GM18511 (cell line): ENCODE results near the gene IL11.
A peak's percentile ranks its signal among the peaks of the same experiment; 100 is the strongest.

Experiments used
- ATAC-seq: cut with Tn5 transposase; IDR thresholded peaks from one replicate; pipeline ENCODE4 v1.9.1; 2021; ENCODE audit warnings: mild to moderate bottlenecking, moderate library complexity; ENCODE audit not compliant: unreplicated experiment

Gene IL11

DNA sequence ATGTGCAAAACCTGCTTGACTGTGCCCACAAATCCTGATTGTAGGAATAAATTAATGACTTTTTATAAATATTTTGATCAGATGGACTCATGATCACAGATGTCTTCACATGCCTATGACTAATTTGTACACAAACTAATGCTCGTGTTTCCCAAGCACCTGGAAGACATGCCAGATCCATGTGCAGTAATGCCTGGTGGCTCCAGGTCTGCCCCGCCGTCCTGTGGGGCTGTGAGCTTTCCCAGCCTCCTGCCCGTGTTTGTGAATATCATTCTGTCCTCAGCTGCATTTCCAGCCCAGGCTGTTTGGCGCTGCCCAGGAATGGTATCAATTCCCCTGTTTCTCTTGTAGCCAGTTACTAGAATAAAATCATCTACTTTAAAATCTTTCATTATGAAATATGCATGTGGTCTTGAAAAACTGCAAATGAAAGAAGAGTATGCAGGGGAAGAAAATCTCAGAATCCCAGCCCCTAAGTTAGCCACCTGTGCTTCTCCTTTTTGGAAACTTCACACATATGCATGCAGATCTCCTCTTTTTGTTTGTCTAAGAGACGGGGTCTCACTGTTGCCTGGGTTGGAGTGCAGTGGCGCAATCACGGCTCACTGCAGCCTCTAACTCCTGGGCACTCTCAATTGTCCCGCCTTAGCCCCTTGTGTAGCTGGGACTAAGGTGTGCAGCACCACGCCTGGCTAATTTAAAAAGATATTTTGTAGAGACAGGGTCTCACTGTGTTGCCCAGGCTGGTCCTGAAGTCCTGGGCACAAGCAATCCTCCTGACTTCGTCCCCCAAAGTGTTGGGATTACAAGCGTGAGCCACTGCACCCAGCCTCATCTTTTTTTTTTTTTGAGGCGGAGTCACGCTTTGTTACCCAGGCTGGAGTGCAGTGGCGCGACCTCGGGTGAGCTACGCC lies 21.7 kb upstream of the IL11 start:
- no peak for ATAC-seq

GRCh38 chr19:55391191-55391670 lies 21.0 kb upstream of the IL11 start:
- no peak for ATAC-seq

DNA sequence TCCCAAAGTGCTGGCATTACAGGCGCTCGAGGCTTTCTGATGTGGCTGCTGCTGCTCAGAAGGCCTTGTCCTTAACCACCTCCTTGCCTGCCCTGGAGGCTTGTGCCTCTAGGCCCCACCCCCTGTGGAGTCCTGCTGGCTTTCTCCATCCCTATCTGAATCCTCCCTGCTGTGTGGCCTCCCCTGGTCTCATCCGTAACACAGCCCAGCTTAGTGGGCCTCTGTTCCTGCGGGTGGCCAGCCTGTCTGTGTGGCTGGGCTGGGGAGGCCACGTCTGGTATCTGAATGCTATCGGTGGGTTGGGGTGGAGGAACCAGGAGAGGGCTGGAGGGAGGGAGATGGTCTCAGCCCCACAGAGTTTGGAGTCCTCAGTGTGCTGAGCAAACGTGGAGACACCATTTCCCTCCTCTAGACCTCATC lies 20.2 kb upstream of the IL11 start:
- no peak for ATAC-seq

DNA sequence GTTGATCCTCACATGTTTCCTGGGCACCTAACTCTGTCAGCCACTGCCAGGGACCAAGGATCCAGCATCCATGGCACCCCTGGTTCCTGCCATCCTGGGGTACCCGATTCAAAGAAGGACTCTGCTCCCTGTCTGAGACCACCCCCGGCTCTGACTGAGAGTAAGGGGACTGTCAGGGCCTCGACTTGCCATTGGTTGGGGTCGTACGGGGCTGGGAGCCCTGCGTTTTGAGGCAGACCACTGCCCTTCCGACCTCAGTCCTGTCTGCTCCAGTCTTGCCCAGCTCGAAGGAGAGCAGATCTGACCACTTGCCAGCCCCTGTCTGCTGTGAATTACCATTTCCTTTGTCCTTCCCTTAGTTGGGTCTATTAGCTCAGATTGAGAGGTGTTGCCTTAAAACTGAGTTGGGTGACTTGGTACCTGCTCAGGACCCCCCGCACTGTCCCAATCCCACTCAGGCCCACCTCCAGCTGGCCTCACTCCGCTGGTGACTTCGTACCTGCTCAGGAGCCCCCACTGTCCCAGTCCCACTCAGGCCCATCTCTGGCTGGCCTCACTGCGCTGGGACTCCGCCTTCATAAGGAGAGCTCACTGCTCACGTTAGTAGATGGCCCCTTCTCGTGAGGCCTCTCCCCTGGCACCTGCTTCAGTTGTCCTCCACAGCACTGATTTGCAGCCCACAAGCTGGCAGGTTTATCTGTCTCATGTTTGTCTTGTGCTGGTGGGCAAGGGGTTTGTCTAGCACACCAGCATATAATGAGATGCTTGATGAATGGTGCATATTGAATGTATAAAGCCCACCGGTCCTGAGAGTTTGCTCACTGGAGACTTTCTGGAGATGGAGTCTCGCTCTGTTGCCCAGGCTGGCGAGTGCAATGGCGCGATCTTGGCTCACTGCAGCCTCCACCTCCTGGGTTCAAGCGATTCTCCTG lies 19.4 kb upstream of the IL11 start:
- ATAC-seq: no peak

DNA sequence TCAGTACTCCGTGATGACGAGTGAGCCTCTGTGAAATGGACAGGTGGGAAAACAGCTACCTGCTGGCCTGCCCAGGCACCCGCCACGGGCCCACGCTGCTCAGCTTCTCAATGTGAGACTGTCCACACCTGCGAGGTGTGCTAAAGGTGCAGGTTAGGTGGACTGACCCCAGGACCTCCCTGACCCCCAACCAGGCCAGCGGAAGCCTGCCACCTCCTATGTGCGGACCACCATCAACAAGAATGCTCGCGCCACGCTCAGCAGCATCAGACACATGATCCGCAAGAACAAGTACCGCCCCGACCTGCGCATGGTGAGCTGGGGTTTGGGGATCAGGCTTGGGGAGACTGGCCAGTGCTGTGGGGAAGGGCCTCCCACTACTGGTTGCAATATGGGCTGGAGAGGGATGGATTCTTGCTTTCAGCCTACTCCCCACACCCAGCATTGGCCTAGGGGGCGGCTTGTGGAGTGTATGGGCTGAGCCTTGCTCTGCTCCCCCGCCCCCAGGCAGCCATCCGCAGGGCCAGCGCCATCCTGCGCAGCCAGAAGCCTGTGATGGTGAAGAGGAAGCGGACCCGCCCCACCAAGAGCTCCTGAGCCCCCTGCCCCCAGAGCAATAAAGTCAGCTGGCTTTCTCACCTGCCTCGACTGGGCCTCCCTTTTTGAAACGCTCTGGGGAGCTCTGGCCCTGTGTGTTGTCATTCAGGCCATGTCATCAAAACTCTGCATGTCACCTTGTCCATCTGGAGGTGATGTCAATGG lies 17.7 kb upstream of the IL11 start:
- ATAC-seq: no peak

- ATAC-seq: no peak
These were observed 16.3 kb upstream of the IL11 start for GRCh38 chr19:55386493-55386971.

DNA sequence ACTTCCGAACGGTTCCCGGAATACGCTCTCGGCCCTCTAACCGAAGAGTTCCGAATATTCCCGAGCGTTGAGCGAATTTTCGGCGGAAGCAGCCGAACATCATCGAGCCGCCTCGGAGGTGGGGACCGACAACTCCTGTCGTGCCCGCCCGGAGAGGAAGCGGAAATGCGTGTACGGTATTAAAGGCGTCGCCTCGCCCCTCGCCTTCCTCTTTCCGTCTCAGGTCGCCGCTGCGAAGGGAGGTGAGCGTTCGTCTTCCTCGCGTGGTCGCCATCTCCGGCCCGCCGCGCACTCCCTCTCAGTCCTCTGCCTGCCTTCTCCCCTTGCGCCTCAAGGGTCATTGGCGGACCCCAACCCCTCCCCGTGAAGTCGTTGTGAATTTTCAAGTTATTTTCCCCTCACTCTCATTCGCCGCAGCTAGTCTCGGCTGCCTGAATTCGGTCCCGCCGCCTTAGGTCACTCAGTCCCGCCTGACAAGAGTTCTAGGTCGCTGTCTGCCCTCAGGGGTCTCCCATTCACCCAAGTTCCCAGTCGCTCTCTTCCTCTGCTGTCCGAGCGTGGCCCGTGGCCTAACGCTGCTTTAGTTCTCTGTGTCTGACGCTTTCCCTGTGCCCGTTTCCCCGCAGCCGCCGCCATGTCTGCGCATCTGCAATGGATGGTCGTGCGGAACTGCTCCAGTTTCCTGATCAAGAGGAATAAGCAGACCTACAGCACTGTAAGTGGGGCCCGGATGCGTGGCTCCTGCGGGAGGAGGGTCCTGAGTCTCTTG lies 15.6 kb upstream of the IL11 start, which contains the start of gene RPL28:
RPL28 (plus strand) TSS at position 209 of the 769 bp plus-strand sequence; CDS start at position 635, 426 bp downstream.
- ATAC-seq: peak; percentile 64

DNA sequence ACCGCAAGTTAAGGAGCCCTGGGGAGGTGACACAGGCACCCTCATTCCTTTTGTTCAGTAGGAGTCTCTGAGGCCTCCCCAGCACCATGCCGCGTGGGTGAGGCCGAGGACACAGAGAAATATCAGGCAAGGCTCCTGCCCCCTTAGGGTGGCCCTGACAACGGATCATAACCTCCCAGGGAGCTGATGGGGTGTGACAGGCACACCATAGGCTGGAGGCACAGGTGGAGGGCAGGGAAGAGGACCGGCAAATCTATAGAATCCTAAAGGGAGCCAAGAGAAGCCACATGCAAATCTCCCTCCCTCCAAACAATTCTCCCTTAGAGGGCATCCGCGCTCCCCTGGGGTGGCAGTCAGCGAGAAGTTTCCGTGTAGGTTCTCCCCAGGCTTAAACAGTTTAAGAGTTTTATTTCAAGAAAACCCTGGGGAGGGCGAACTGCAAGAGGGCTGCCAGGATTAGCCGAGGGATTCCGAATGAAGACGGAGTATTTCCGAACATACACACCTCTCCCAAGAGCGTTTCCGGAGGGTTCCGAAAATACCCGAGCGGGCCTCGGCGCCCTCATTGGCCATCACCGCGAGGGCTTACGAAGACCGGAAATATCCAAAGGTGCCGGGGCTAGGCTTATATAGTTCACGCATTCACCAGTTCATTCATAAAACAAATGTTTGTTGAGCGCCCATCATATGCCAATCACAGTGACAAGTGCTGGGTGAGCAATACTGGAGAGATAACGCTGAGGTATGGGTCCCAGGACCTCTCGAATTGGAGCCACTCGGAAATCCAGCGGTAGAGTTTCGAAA lies 14.9 kb upstream of the IL11 start:
- peak; percentile 61 for ATAC-seq

DNA sequence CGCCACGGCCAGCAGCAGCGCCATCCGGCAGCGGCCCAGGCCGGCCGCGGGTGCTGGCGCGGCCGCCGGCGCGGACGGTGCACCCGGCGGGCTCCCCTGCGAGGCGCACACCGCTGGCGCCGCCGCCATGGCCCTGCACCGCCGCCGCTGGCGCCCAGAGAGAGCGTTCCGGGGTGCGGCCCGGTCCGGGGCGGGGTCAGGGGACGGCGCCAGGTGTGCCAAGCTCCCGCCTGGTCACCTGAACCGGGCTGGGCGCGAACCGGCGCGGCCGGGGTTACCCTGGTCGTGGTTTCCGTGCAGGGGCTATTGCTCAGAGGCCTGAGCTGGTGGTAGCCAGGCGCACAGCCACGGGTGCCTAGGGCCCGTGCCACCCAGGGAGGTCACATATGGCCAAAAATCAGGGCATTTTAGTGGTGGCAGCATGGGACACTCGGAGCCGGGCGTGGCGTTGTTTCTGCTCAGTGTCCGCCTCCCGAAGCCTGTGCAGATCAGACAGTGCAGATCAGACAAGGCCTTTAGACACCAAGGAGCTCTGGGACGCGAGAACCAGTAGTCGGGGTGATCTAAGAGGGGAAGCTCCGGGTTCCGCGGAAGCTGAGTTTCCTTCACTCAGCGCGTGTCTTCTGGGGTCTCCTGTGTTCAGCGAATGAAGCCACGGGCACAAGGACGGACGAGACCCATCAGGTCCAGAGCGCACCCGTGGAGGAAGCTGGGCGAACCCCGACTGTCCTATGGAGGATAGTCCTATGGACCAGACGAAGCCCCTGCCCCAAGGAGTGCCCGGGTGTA lies 14.1 kb upstream of the IL11 start, which contains the start of gene TMEM238:
TMEM238 (minus strand) TSS at position 162 of the 789 bp plus-strand sequence; CDS start at position 129, 33 bp downstream.
- ATAC-seq: no peak

DNA sequence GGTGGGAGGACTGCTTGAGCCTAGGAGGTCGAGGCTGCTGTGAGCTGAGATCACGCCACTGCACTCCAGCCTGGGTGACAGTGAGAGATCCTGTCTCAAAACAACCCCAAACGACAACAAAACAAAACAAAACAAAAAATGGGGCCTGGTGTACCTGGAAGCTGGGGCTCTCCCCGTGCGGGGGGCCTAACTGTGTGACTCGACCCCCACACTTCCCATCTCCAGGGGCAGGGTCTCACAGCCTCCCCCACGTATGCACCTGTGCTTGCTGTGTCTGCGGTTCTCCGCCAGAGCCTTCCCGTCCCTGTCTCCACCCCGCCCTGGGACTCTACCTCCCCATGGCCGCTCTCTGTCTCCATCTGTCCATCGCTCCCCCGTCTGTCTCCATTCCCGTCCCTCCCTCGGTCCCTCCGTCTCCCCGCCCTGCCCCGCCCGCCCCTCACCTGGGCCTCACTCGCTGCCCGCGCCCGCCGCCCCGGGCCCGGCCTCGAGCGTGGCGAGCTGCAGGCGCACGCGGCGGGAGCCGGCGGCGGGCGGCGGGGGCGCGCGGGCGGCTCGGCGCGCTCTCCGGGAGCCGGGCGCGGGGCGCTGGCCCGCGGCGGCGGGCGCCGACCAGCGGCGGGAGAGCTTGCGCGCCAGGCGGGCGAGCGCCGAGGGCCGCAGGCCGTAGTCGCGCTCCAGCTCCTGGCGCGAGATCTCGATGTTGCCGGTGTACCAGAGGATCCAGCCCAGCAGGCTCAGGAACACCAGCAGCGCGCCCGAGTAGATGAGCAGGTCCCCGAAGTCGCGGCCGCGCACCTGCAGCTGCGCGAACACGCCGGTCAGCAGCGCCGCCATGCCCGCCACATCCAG lies 13.2 kb upstream of the IL11 start:
- no peak for ATAC-seq

DNA sequence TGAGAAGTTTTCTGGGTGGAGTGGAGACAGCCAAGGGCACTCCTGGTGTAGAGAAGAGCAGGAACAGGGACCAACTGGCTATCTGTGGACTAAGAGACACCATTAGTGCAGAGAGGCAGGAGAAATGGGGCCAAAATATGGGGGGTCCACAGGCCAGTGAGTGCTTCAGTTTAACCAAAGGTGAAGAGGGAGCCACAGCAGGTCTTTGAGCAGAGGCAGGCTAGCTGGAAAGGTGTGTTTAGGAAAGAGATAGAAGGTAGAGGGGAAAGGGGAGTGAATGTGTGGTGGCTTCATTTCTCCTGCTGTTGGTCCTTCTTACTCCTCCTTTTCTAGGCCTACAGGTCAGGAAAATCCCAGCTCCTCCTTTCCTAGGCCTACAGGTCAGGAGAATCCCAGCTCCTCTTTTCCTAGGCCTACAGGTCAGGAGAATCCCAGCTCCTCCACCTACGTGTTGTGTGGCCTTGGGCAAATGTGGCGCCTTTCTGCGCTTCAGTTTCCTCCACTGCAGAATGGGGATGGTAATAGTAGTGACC lies 12.3 kb upstream of the IL11 start:
- no peak for ATAC-seq

DNA sequence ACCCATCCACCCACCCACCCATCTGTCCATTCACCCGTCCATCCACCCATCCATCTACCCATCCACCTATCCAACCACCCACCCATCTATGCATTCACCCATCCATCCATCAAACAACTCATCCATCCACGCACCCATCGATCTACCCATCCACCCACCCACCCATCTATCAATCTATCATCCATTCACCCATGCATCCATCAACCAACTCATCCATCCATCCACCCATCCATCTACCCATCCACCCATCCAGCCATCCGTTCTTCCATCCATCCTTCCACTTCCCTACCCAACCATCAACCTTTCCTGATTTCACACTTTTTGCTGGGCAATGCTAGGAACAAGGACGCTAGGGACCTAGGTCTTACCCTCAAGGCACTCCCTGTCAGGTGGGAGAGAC lies 11.8 kb upstream of the IL11 start:
- no peak for ATAC-seq

DNA sequence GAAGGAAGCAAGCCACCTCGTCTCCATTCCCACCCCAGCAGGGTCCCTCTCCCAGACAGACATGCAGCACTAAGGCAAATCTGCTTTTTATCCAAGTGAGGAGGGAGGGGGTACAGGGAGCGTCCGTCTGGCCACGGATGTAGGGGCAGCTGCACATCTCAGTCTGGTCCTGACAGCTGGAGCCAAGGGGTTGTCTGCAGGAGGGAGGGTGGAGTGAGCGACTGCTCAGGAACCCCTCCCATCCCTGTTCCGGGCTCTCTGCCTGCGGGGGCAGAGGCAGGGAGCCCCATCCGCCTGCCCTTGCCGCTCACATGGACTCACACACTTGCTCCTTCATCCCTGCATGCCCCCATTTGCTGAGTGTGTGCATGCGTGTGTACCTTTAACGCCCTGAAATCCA lies 8.9 kb upstream of the IL11 start:
- ATAC-seq: no peak

DNA sequence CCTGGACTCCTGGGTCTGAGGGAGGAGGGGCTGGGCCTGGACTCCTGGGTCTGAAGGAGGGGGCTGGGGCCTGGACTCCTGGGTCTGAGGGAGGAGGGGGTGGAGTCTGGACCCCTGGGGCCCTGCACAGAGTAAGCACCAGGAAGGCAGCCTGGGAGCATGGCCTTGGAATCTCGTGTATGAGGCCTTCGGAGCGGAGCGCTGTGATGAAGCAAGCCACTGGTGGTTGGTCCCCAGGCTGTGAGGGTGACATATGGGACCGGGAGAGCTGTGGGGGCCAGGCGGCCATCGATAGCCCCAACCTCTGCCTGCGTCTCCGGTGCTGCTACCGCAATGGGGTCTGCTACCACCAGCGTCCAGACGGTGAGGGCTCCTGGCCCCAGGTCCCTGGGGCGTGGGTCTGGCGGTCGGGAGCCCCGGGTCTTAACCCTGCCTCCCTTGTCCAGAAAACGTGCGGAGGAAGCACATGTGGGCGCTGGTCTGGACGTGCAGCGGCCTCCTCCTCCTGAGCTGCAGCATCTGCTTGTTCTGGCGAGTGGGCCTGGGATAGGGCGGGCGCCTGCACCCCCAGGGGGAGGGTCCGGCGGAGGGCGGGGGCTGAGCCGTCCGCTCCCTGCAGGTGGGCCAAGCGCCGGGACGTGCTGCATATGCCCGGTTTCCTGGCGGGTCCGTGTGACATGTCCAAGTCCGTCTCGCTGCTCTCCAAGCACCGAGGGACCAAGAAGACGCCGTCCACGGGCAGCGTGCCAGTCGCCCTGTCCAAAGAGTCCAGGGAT lies 7.3 kb upstream of the IL11 start:
- no peak for ATAC-seq

DNA sequence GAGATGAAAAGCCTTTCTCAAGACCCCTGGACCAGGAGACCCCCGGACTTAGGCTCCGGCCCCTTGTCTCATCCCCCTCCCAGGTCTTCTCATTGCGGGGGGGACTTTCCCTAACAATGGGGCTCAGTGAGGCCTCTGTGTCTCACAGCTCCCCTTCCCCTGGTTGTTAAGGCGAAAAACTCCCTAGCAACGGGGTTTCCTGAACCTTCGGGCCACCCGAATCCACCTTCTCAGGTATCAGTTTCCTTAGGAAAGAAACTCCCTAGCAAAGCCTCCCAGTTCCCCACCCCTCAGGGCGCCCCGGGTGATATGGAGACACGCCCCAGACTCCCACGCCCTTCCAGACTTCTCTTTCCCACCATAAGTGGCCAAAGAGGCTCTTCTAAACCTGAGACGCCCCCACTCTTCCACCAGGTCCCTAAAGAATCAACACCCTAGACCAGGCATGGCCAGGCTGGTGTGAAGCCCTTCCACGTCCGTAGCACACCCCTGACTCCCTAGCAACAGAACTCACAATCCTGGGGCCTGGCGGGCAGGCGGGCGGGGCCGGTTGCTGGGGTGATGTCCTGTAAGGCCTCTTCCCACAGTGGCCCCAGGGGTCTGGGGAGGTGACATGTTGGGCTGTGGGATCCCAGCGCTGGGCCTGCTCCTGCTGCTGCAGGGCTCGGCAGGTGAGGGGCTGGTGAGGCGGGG lies 6.1 kb upstream of the IL11 start, which contains the start of gene TMEM190:
TMEM190 (plus strand) TSS at position 586 of the 693 bp plus-strand sequence; CDS start at position 614, 28 bp downstream.
- ATAC-seq: no peak
